Stimulated activated CD8-positive, alpha-beta memory T cell treated with anti-CD3 and anti-CD28 coated beads, Interleukin-15, amount 100 ng/mL, for 1 hour (primary cell): Measurements from ENCODE around the gene ADD1.
A peak's percentile ranks its signal among the peaks of the same experiment; 100 is the strongest.
"Not testable (repeated sequence)": the region's sequence is repeated elsewhere in the genome, so short reads cannot be mapped to it uniquely, and the experiment has no call there.

Source experiments
- DNase-seq: peaks from one replicate; pipeline ENCODE4 v3.0.0-alpha.2; 2020; ENCODE audit warnings: low read depth

The ADD1 gene

GRCh38 chr4:2944586-2945526, 101.2 kb downstream of the ADD1 start:
- DNase-seq = no peak

- DNase-seq = not testable (repeated sequence)
Observed at GRCh38 chr4:2945619-2946604, 102.3 kb downstream of the ADD1 start.

GRCh38 chr4:2946812-2947600, 103.4 kb downstream of the ADD1 start:
- no peak for DNase-seq

GRCh38 chr4:2947926-2948325, 104.3 kb downstream of the ADD1 start:
- no peak for DNase-seq

GRCh38 chr4:2948895-2949781, 105.5 kb downstream of the ADD1 start:
- no peak for DNase-seq

- no peak for DNase-seq
Observed at GRCh38 chr4:2949782-2950125, 106.1 kb downstream of the ADD1 start.

- no peak for DNase-seq
Observed at GRCh38 chr4:2950221-2950989, 106.8 kb downstream of the ADD1 start.

- DNase-seq = no peak
Observed at GRCh38 chr4:2953496-2953895, 109.9 kb downstream of the ADD1 start.

- no peak for DNase-seq
Observed at GRCh38 chr4:2954358-2955185, 110.9 kb downstream of the ADD1 start.

GRCh38 chr4:2955186-2956044, 111.8 kb downstream of the ADD1 start:
- not testable (repeated sequence) for DNase-seq

GRCh38 chr4:2958446-2958845, 114.8 kb downstream of the ADD1 start:
- DNase-seq = no peak

- DNase-seq = not testable (repeated sequence)
Observed at GRCh38 chr4:2960450-2960849, 116.8 kb downstream of the ADD1 start.

- DNase-seq = no peak
Observed at GRCh38 chr4:2961421-2961810, 117.8 kb downstream of the ADD1 start.

- no peak for DNase-seq
Observed at GRCh38 chr4:2961811-2962441, 118.3 kb downstream of the ADD1 start.

- DNase-seq = no peak
Observed at GRCh38 chr4:2962614-2963174, 119.0 kb downstream of the ADD1 start.

GRCh38 chr4:2963175-2963965, 119.7 kb downstream of the ADD1 start, which contains the start of the genes GRK4 and NOP14:
TSS of gene GRK4 (plus strand) at chr4:2963571. CDS start at chr4:2964071, 500 bp downstream.
TSS of gene NOP14 (minus strand) at chr4:2963406. CDS start at chr4:2963319, 87 bp downstream.
- peak; percentile 92 for DNase-seq
